Ramos (cell line): ENCODE measurements around the gene TFF1.
"Not testable (repeated sequence)": the region's sequence is repeated elsewhere in the genome, so short reads cannot be mapped to it uniquely, and the experiment has no call there.

Source experiments
- in situ Hi-C: fragments of 300-500 bp; cut with MboI; formaldehyde crosslinking; loops from one replicate; pipeline ENCODE4 v1.14.3; 2022; ENCODE audit warnings: low sequenced_read_pairs; ENCODE audit not compliant: unreplicated experiment

TFF1 gene

DNA sequence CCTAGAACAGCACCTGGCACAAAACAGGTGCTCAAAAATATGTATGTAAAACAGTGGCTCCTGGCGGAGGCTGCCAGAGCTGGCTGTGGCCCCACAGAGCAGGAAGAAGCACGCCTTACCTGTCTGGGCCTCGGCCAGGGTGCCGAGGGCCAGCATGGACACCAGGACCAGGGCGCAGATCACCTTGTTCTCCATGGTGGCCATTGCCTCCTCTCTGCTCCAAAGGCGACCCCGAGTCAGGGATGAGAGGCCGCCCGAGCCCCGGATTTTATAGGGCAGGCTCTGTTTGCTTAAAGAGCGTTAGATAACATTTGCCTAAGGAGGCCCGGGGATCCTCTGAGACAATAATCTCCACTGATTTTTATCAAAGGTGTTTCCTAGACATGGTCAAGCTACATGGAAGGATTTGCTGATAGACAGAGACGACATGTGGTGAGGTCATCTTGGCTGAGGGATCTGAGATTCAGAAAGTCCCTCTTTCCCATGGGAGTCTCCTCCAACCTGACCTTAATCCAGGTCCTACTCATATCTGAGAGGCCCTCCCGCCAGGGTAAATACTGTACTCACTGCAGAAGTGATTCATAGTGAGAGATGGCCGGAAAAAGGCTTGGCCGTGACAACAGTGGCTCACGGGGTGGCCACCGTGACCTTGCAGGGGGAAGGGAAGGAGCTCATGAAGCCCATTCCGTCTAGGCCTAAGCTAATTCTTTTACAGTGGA, at the start of gene TFF1:
Gene TFF1 (minus strand): TSS at position 244 of the 719 bp plus-strand sequence. CDS start 40 bp downstream, at position 204.
- in situ Hi-C loops = no loop called here

DNA sequence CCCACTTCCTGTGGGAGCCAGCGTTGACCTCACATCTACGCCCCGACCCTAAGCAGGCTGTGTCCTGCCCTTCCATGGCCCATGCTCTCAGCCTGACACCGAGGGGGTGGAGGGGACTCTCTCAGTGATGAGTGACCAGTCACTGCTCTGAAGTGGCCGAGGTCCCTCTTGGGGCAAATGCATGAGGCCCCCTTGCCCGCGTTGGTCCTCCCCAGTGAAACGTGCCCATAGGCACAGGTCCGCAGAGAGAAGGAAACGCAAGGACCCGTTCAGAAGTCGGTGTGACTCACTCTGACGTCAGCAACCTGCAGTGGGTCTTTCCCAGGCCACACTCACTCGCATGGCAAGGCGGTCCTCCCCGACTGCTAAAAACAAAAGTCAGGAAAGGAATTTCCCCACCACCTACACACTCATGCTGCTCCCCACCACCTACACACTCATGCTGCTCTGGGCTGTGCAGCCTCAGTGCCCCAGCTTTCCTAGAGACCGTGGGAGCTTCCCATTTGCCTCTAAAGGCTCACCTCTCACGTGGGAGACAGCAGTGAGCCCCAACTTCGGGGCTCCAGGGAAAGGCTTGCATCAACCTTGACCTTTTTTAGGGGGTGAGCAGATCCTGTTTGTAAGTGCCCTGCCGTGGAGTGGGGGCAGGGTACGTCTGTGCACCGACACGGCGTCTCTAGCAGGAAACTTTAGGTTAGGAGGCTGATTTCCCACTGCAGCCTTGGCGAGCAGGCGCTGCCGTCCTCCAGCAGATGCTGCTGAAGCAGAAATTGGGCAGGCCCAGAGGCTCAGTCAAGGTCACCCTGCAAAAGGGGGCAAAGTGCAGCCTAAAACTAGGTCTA, 48.8 kb upstream of the TFF1 start:
- in situ Hi-C loops = no loop called here

- in situ Hi-C loops = no loop called here
Observed at GRCh38 chr21:42414553-42414927, 48.2 kb upstream of the TFF1 start.

DNA sequence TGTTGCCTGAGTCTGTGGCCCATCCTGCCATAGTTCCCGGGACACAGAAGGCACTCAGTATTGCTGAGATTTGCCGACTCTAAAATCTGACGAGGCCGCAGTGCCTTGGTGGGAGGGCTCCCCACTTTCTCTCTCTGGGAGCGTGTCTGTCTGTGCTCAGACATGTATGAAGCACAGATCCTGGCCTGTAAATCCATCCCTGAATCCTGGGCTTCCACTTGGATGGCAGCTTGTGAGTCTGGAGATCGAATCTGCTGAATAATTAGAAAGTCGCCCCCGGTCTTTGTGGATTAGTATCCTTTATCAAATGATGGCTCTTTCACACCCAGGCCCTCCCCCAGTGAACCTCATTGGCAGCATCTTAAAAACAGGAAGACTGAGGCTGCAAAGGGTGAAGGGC, 47.7 kb upstream of the TFF1 start:
- in situ Hi-C loops = no loop called here

DNA sequence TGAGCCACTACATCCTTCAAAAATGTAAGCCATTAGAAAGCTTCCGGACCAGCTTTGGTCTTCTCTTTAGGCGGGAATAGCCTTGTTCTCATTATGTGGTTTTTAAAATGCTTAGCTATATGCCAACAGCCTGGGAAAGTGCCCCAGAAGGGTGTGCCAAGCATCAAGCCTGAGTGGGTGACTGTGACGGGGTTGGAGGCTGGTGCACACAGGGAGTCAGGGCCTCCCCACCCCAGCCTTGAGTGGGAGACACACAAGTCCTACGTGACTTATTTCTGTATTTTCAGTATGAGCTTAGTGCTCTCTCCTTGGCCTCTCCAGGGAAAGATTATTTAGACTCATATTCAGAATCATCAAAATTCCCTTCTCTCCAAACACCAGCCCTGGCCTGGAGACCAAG, 47.2 kb upstream of the TFF1 start:
- in situ Hi-C loops = no loop called here

DNA sequence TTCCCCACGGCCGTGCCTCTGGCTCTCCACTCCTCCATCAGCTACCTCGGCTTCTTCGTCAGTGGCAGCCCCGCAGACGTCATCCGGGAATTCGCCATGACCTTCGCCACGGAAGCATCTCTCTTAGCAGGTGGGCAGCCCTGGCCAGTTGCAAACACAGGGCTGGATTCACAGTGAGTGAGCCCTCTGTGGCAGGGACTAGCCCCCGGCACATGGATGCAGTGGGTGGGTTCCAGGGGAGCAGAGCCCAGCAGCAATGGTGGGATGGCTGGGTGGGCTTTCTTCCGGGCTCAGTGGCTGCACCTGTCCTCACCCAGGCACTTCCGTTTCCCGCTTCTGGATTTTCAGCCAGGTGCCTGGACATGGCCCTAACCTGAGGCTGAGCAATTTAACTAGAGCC, 46.8 kb upstream of the TFF1 start:
- in situ Hi-C loops = no loop called here

- in situ Hi-C loops = no loop called here
Observed at GRCh38 chr21:42412636-42412933, 46.2 kb upstream of the TFF1 start.

DNA sequence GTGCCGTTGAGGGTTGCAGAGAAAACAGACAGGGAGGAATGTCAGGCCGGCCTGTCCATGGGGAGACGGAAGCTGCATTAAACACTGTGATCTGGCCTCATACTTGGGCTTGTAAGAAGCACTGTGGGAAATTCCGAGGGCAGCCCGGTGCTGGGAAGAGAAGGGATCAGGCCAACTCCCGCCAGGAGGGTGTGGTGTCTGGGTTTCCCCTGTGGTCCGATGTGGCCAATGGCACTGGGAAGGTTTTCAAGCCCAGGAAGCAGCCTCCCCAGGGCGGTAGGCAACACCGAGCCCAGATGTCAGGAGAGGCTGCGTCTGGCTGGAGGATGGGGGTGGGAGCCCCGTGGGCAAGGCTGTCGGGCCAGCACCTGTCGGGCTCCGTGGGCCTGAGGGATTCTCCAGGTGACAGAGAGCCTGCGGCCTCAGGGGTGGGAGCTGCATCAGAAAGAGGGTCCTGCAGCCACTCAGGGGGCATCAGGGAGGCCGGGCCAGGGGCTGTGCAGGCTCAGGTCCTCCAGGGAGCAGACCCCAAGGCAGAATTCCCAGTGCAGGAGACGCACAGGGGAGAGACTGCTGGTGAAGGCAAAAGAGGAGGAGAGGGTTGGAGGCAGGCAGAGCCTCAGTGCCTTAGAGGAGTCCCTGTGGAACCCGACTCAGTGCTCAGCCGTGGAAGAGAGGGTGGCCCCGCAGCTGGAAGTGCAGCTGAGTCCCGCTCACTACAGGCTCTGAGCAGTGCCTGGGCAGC, 45.7 kb upstream of the TFF1 start:
- in situ Hi-C loops = no loop called here

- in situ Hi-C loops = no loop called here
Observed at GRCh38 chr21:42411197-42411869, 45.0 kb upstream of the TFF1 start.

GRCh38 chr21:42409366-42409765, 43.0 kb upstream of the TFF1 start:
- in situ Hi-C loops = no loop called here

DNA sequence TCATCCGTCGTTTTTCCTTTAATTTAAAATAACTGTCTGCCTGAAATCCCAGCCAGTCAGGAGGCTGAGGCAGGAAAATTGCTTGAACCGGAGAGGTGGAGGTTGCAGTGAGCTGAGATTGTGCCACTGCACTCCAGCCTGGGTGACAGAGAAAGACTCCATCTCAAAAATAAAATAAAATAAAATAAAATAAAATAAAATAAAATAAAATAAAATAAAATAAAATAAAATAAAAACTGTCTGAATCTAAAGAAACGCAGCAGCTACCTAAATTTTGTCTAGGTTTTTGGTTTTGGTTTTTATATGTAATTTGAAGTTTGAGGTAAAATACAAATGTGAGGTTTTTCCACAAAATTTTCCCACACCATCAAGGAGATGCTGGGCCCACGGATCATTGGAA, 42.4 kb upstream of the TFF1 start:
- in situ Hi-C loops = not testable (repeated sequence)

DNA sequence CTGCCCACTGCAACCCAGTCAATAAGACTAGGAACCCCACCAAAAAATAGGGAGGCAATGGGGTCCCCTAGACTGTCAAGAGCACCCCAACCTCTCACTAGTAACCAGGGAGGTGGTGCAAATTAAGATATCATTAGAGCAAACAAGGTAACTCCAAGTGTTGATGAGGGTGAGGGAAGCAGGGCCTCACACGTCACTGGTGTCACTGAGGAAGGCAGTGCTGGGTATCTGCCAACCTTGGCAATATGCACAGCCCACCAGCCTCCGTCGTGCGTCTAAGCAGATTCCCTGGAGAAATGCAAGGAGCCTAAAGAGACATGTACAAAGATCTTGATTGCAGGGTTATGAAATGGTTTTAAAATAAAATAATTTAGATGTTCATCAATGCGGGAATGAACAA, 41.1 kb upstream of the TFF1 start:
- in situ Hi-C loops = no loop called here

- in situ Hi-C loops = no loop called here
Observed at GRCh38 chr21:42406866-42407265, 40.5 kb upstream of the TFF1 start.

GRCh38 chr21:42406201-42406621, 39.9 kb upstream of the TFF1 start:
- in situ Hi-C loops = no loop called here

DNA sequence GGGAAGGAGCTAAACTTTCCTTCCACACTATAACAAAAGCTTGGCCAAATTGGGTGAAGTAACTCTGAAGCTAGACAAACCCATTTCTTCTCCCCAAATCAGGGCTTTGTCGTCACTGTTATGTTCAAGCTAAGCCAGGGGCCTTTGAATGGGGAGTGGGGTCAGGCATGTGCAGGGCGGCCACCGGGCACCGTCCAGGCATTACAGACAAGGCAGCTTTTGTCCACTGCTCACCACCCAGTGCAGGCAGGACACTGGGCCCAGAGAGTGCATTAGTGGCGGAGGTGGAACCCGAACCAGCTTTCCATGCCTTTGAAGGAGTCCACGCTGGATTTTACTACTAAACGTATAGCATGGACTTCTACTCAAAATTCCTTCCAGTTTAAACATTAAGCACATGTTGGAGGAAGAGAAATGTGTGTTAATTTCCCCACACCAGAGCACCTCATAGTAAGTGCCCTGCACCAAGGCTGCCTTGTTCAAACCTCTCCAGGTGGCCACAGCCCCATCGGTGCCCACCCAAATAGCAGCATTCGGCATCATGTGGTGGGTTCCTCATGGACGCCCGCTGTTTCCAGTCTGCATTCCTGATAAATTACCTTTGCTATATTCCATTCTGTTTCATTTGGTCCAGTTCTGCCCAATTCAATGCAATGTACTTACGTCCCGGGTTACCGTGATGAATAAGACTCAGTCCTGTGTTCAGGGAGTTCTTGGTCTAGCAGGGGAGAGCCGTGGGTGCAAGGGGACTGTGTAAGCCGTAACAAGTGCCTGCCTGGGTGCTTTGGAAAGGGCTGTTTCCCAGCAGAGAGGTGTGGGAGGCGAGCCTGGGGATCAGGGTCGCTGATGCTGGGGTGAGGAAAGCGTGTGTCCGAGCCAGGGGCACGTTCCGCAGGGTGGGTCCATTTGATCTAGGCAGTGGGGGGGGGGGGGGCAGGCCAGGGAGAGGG, 39.0 kb upstream of the TFF1 start:
- in situ Hi-C loops = no loop called here

DNA sequence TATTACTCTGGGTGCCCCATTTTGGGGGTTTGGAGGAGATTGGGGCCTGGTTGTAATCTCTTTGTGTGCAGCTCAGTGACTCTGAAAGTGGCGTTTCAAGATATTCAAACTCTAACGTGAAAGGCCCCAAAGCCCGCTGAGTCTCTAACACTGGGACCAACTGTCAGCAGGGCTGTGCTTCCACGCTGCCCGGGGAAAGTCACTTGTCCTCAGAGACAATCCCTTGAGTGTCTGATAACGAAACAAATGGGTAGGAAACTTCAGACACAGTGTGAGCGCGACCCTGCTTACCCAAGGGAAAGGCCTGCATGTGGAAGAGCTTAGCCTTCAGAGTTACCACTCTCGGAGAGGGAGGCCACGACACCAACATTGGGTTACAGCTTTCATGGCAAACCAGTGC, 38.2 kb upstream of the TFF1 start:
- in situ Hi-C loops = no loop called here

GRCh38 chr21:42403611-42404231, 37.4 kb upstream of the TFF1 start, which contains the start of gene UBASH3A:
UBASH3A (plus strand) TSS chr21:42403902; CDS start chr21:42403946, 44 bp downstream.
- in situ Hi-C loops = no loop called here

GRCh38 chr21:42401820-42402251, 35.5 kb upstream of the TFF1 start:
- in situ Hi-C loops = no loop called here

DNA sequence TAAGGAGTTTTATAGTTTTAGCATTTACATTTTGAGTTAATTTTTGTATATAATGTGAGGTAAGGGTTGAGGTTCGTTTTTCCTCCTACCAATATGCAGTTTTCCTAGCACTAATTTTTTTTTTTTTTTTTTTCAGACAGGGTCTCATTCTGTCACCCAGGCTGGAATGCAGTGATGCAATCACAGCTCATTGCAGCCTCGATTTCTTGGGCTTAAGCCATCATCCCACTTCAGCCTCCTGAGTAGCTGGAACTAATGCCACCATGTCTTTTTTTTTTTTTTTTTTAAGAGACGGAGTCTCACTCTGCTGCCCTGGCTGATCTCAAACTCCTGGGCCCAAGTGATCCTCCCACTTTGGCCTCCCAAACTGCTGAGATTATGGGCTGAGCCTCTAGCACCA, 34.8 kb upstream of the TFF1 start:
- in situ Hi-C loops = no loop called here
